ENCODE data around the gene MDN1.

- TF ChIP-seq CTCF (conservative IDR thresholded peaks at IDR 0.05; ENCODE audit: low read depth, low read length) (no peak), RFX5 (IDR thresholded peaks at IDR 0.05; ENCODE audit: low read depth, low read length) (no peak), POLR2A (IDR thresholded peaks at IDR 0.05; ENCODE audit: low read depth, low read length) (no peak), ELK1 (IDR thresholded peaks at IDR 0.05; ENCODE audit: borderline replicate concordance, low read depth, low read length) (no peak), RCOR1 (IDR thresholded peaks at IDR 0.05; ENCODE audit: insufficient replicate concordance, low read length) (no peak), FOS (IDR thresholded peaks at IDR 0.05; ENCODE audit: low read depth, low read length) (no peak), USF2 (IDR thresholded peaks at IDR 0.05; ENCODE audit: low read depth, low read length) (no peak), CHD1 (IDR thresholded peaks at IDR 0.05; ENCODE audit: low read depth, low read length) (no peak), MAZ (IDR thresholded peaks at IDR 0.05; ENCODE audit: borderline replicate concordance, low read depth, low read length) (no peak), SMC3 (IDR thresholded peaks at IDR 0.05; ENCODE audit: low read depth, low read length) (no peak), RAD21 (IDR thresholded peaks at IDR 0.05; ENCODE audit: low read length) (no peak), CEBPB (IDR thresholded peaks at IDR 0.05; ENCODE audit: low read depth, low read length) (no peak), MXI1 (IDR thresholded peaks at IDR 0.05; ENCODE audit: borderline replicate concordance, low read depth, low read length) (no peak), MAFK (IDR thresholded peaks at IDR 0.05; ENCODE audit: low read depth, low read length) (no peak)
Observed at GRCh38 chr6:89711801-89712200, 107.8 kb downstream of the MDN1 start.
